ENCODE results near the gene ROBO3. TPM values are rescaled to one million over a fixed set of nuclear protein-coding genes. Genes with fewer than 3 reads are reported as not detected.

Gene ROBO3
- total and polyA plus RNA-seq, 2 of the 8 experiments (the other 6 are each of a cell fraction or from before 2014, with no cell fraction given) = 12.1 to 24.6 TPM

DNA sequence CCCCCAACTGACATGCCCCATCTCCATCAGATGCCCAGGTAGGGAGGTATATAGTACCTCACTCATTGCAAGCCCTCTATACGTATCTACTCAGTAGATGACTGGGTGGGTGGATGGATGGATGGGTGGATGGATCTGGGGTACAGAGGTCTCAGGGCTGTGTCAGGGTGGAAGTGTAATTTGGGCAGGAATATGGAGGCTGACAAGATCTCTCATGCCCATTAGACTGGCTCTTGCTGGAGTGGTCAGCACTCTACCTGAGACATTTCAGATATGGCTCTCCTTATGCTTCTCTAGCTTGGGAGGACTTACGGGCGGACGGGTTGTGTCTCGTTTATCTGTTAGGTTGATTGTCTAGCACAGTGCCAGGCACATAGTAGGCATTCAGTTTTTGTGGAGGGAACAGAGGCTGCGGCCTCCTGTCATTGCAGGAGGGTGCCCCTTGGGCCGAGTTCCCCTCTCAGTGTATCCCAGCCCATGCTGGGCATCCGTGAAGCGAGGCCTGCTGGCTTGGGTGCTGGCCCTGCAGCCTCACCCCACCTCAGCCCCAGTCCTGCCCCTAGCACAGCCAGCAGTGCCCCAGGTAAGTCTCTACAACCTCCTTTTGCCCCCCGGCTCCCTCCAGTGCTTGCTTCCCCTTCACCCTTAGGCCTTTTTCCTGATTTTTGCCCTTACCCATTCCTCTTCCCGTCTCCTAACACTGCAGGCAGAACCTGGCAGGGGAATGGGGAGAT lies 13.7 kb downstream of the ROBO3 start:
- 90% methylated on average over 11 of the region's 11 CpGs; no CpG with 5 or more reads in 1 of the 2 experiments for WGBS, 2 experiments (ENCODE audit: extremely low coverage in 1 of 2, insufficient coverage in 1 of 2, insufficient read length in 1 of 2, insufficient replicate concordance in 2 of 2, low coverage in 1 of 2, low lambda C conversion rate in 2 of 2, missing lambda C conversion rate in 1 of 2)
- no peaks in the 10 kb centered on the region for H3K79me2 ChIP-seq (ENCODE audit: control insufficient read depth in 1 of 2, insufficient read depth in 2 of 2, low read length in 2 of 2)
- no peak overlapping the region for H3K18ac ChIP-seq (ENCODE audit: extremely low read depth, low read length)
- no peak overlapping the region for H2BK120ac ChIP-seq (replicated peaks; ENCODE audit: low read depth, low read length)
- H4K91ac ChIP-seq (replicated peaks; ENCODE audit: insufficient read length, low read length) = no peak overlapping the region
- no peak overlapping the region for H3K56ac ChIP-seq (replicated peaks; ENCODE audit: insufficient read length, low read depth, low read length)
- DNase-seq (ENCODE audit: low read depth in 1 of 2, low spot score in 2 of 2) (no peak), FAIRE-seq (no peak)
- no peaks in the 10 kb centered on the region for H4K20me1 ChIP-seq (replicated peaks in 1 of 2; ENCODE audit: control insufficient read depth in 1 of 2, insufficient read depth in 2 of 2, low read length in 2 of 2)
- peaks cover 0 to 21% (median 18%) of the 10 kb centered on the region in 4 experiments; a peak in 6 of 7 replicates for H3K27me3 ChIP-seq (replicated peaks in 1 of 4; ENCODE audit: control insufficient read depth in 3 of 4, extremely low read depth in 1 of 4, insufficient read depth in 3 of 4, low read length in 3 of 4)
- no peaks in the 10 kb centered on the region for H3K9me3 ChIP-seq (ENCODE audit: insufficient read depth in 2 of 2, low read depth in 1 of 2, low read length in 1 of 2)
- no peak overlapping the region for H2BK5ac ChIP-seq (ENCODE audit: low read depth, low read length)
- no peak overlapping the region for H4K8ac ChIP-seq (ENCODE audit: extremely low read depth, insufficient read depth, low read length)
- H3K4me1 ChIP-seq (replicated peaks in 1 of 4; ENCODE audit: control insufficient read depth in 3 of 4, insufficient read depth in 4 of 4, low read length in 3 of 4) = peaks cover 0 to 14% (median 8%) of the 10 kb centered on the region in 4 experiments; a peak in 5 of 7 replicates
- no peak overlapping the region for H3K23ac ChIP-seq (ENCODE audit: insufficient read length)
- H3K27ac ChIP-seq (ENCODE audit: low read depth, low read length) = no peak overlapping the region
- POLR2A ChIA-PET (ENCODE audit: partially characterized antibody) = interaction anchor here (1.4 to 1.8 kb wide), 4 partner anchors 8 to 41 kb away, joined by 3 to 7 read pairs (median 4); partner anchors contain the start of genes ROBO3 and ROBO4
- H2BK20ac ChIP-seq (ENCODE audit: low read length) = no peak overlapping the region
- H2AK5ac ChIP-seq (ENCODE audit: low read depth, low read length) = no peak overlapping the region
- no peaks in the 10 kb centered on the region for H3K36me3 ChIP-seq (ENCODE audit: control insufficient read depth in 2 of 4, insufficient read depth in 4 of 4, low read length in 3 of 4)
- H3K4ac ChIP-seq (replicated peaks; ENCODE audit: insufficient read length, low read depth, low read length) = no peak overlapping the region
- no peak overlapping the region for H2AFZ ChIP-seq (ENCODE audit: low read length)
- no peak overlapping the region for H2BK15ac ChIP-seq (ENCODE audit: low read length)
- H3K9ac ChIP-seq (replicated peaks in 1 of 4; ENCODE audit: extremely low read depth in 1 of 4, low read depth in 3 of 4, low read length in 3 of 4) = no peak overlapping the region
- no peak overlapping the region for H3K4me3 ChIP-seq (ENCODE audit: extremely low read depth in 1 of 4, insufficient read depth in 2 of 4, low read depth in 3 of 4, low read length in 4 of 4)
- H3K79me1 ChIP-seq (ENCODE audit: low read depth, low read length) = no peaks in the 10 kb centered on the region
- H2BK12ac ChIP-seq (ENCODE audit: low read depth, low read length) = no peak overlapping the region
- no peak overlapping the region for H4K5ac ChIP-seq (ENCODE audit: insufficient read length, low read depth, low read length)
- H3K14ac ChIP-seq (ENCODE audit: insufficient read length) = no peak overlapping the region
- H3K23me2 ChIP-seq (ENCODE audit: low read depth, low read length) = peaks cover 8% of the 10 kb centered on the region; the same call in 1 of the 2 replicates
- H3K4me2 ChIP-seq (ENCODE audit: insufficient read depth in 1 of 2, low read depth in 2 of 2, low read length in 2 of 2) = no peak overlapping the region
- CTCF ChIA-PET (ENCODE audit: partially characterized antibody) = interaction anchor here (0.9 to 2.0 kb wide), 10 partner anchors 8 to 116 kb away, joined by 3 to 10 read pairs (median 4); partner anchors contain the start of gene HEPACAM
- no peak for TF ChIP-seq YY1 (IDR thresholded peaks at IDR 0.05; ENCODE audit: low read depth, low read length)
- no peak for TF ChIP-seq BCL11A (IDR thresholded peaks at IDR 0.05; ENCODE audit: low read depth in 2 of 2, low read length in 2 of 2)
- TF ChIP-seq GABPA (IDR thresholded peaks at IDR 0.05; ENCODE audit: borderline replicate concordance, insufficient read depth, low read length) = no peak
- TF ChIP-seq, protein P1, sequence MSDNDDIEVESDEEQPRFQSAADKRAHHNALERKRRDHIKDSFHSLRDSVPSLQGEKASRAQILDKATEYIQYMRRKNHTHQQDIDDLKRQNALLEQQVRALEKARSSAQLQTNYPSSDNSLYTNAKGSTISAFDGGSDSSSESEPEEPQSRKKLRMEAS (IDR thresholded peaks at IDR 0.05) = no peak

All from H1 (cell line).